HPDE6-E6E7 (cell line): Measurements from ENCODE around the gene STARD3.
A peak's percentile ranks its signal among the peaks of the same experiment; 100 is the strongest.

Source experiments
- DNase-seq: peaks from one replicate; pipeline ENCODE4 v3.0.0; 2011; ENCODE audit warnings: missing footprints; ENCODE audit errors: extremely low spot score

STARD3 gene

GRCh38 chr17:39660397-39661385 lies 23.7 kb downstream of the STARD3 start:
- DNase-seq = no peak

GRCh38 chr17:39661744-39662541 lies 25.0 kb downstream of the STARD3 start:
- DNase-seq = no peak

DNA sequence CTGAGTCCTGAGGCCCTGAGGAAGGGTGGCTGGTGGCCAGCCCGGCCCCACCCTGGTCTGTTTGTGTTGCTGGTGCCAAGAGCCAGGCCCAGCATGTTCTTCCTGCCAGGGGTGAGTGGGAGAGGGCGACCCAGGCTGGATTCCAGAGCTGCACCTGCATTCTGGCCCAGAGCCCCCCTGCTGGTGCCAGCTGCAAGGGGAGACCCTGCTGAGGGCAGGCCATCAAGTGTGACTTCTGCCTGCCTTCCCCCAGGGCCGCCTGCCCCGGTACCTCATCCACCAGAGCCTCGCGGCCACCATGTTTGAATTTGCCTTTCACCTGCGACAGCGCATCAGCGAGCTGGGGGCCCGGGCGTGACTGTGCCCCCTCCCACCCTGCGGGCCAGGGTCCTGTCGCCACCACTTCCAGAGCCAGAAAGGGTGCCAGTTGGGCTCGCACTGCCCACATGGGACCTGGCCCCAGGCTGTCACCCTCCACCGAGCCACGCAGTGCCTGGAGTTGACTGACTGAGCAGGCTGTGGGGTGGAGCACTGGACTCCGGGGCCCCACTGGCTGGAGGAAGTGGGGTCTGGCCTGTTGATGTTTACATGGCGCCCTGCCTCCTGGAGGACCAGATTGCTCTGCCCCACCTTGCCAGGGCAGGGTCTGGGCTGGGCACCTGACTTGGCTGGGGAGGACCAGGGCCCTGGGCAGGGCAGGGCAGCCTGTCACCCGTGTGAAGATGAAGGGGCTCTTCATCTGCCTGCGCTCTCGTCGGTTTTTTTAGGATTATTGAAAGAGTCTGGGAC lies 25.8 kb downstream of the STARD3 start:
- DNase-seq = no peak

GRCh38 chr17:39663340-39663687 lies 26.4 kb downstream of the STARD3 start:
- DNase-seq = no peak

- DNase-seq = peak; percentile 71
Measured at GRCh38 chr17:39663688-39664580, 27.0 kb downstream of the STARD3 start.

DNA sequence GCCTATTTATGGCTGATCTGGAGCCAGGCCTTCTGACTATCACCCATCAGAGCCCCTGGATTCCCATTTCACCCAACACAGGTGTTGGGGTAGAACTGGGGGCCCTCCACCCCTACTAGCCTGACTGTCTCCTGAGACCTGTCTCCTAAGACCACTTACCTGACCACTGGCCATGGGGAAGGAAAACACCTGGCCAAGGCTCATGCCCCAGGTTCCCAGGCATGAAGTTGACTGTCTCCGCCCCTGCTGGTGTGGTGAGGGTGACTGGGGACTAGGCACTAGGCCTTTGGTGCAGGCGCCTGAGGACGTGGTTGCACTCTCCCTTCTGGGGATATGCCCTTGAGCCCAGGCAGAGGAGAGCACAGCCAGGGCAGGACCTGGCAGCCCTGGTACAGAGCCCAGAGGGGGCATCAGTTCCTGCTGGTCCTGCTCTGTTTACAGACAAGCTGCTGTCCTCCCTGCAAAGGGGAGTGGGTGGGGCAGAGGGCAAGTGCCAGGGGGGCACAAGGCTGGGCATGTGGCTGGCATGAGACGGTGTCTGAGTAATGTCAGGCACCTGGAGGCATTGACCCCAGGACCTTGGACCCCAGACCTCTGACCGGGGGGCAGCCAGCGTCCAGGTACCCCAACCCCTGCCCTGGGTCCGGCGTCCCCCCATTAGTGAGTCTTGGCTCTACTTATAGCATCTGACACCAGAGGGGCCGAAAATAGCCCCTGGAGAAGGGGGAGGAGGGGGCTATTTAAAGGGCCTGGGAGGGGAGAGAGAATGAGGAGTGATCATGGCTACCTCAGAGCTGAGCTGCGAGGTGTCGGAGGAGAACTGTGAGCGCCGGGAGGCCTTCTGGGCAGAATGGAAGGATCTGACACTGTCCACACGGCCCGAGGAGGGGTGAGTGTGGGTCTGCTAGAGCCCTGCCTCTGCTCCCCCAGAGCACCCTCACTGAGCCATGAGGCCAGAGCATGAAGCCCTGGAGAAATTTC lies 27.9 kb downstream of the STARD3 start, which contains the start of gene TCAP:
TSS of gene TCAP (plus strand) at position 769 of the 981 bp plus-strand sequence. CDS start at position 780, 11 bp downstream.
- no peak for DNase-seq

- peak; percentile 46 for DNase-seq
Measured at GRCh38 chr17:39665642-39666224, 28.8 kb downstream of the STARD3 start.

- DNase-seq = no peak
Measured at GRCh38 chr17:39666231-39666600, 29.3 kb downstream of the STARD3 start.

- DNase-seq = no peak
Measured at GRCh38 chr17:39666601-39667261, 29.8 kb downstream of the STARD3 start.

- no peak for DNase-seq
Measured at GRCh38 chr17:39667262-39667944, 30.5 kb downstream of the STARD3 start.

DNA sequence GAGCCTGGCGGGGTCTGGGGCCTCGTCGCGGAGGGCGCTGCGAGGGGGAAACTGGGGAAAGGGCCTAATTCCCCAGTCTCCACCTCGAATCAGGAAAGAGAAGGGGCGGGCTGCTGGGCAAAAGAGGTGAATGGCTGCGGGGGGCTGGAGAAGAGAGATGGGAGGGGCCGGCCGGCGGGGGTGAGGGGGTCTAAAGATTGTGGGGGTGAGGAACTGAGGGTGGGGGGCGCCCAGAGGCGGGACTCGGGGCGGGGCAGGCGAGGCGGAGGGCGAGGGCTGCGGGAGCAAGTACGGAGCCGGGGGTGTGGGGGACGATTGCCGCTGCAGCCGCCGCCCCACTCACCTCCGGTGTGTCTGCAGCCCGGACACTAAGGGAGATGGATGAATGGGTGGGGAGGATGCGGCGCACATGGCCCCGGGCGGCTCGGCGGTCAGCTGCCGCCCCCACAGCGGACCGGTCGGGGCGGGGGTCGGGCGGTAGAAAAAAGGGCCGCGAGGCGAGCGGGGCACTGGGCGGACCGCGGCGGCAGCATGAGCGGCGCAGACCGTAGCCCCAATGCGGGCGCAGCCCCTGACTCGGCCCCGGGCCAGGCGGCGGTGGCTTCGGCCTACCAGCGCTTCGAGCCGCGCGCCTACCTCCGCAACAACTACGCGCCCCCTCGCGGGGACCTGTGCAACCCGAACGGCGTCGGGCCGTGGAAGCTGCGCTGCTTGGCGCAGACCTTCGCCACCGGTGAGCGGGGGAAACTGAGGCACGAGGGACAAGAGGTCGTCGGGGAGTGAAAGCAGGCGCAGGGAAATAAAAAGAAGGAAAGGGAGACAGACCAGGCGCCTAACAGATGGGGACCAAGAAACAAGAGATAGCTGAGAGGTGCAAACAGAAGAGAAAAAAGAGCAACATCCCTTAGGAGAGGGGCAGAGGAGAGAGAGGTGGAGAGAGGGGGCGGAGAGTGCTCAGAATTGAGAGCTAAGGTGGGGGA lies 31.3 kb downstream of the STARD3 start, which contains the start of gene PNMT:
TSS of gene PNMT (plus strand) at position 509 of the 980 bp plus-strand sequence. CDS start at position 532, 23 bp downstream.
- peak; percentile 53 for DNase-seq

DNA sequence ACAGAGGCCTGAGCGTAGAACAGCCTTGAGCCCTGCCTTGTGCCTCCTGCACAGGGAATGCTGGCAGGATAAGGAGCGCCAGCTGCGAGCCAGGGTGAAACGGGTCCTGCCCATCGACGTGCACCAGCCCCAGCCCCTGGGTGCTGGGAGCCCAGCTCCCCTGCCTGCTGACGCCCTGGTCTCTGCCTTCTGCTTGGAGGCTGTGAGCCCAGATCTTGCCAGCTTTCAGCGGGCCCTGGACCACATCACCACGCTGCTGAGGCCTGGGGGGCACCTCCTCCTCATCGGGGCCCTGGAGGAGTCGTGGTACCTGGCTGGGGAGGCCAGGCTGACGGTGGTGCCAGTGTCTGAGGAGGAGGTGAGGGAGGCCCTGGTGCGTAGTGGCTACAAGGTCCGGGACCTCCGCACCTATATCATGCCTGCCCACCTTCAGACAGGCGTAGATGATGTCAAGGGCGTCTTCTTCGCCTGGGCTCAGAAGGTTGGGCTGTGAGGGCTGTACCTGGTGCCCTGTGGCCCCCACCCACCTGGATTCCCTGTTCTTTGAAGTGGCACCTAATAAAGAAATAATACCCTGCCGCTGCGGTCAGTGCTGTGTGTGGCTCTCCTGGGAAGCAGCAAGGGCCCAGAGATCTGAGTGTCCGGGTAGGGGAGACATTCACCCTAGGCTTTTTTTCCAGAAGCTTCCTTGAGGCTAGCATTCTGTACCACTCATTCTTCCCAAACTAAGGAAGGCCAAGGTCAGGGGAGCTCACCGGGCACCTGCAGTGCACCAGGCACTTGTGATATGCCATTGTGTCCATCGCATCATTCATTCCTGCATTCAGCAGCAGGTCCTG lies 33.2 kb downstream of the STARD3 start:
- DNase-seq = no peak

- no peak for DNase-seq
Measured at GRCh38 chr17:39670746-39671145, 33.8 kb downstream of the STARD3 start.

GRCh38 chr17:39671651-39672521 lies 34.9 kb downstream of the STARD3 start:
- DNase-seq = peak; percentile 42
